Measurements from ENCODE around the gene FKBP4.

Gene FKBP4

GRCh38 chr12:2845280-2845679, 50.5 kb downstream of the FKBP4 start:
- no peaks in the 10 kb centered on the region for H3K36me3 ChIP-seq (ENCODE audit: control insufficient read depth, insufficient read depth, low read length)
- H3K4me1 ChIP-seq (ENCODE audit: control insufficient read depth, insufficient read depth, low read length): no peaks in the 10 kb centered on the region
- no CpG with 5 or more reads among the region's 6 CpGs for WGBS (ENCODE audit: insufficient coverage, insufficient read length)
- no peaks in the 10 kb centered on the region for H3K27me3 ChIP-seq (ENCODE audit: control insufficient read depth, insufficient read depth, low read length)
- no peak overlapping the region for H3K4me3 ChIP-seq (ENCODE audit: low read length)
- DNase-seq (ENCODE audit: low read depth, low spot score): no peak
- no peak overlapping the region for H3K27ac ChIP-seq (ENCODE audit: low read length)
- no peaks in the 10 kb centered on the region for H3K9me3 ChIP-seq (ENCODE audit: control insufficient read depth, insufficient read depth, low read length)

- Histone ChIP-seq H3K27me3 (ENCODE audit: control insufficient read depth, insufficient read depth, low read length) (no peaks in the 10 kb centered on the region), H3K4me1 (ENCODE audit: control insufficient read depth, insufficient read depth, low read length) (no peaks in the 10 kb centered on the region), H3K9me3 (ENCODE audit: control insufficient read depth, insufficient read depth, low read length) (no peaks in the 10 kb centered on the region), H3K27ac (ENCODE audit: low read length) (no peak overlapping the region), H3K4me3 (ENCODE audit: low read length) (no peak overlapping the region), H3K36me3 (ENCODE audit: control insufficient read depth, insufficient read depth, low read length) (no peaks in the 10 kb centered on the region)
- WGBS (ENCODE audit: insufficient coverage, insufficient read length): no CpG with 5 or more reads among the region's 3 CpGs
- DNase-seq (ENCODE audit: low read depth, low spot score): no peak
These were observed 57.2 kb downstream of the FKBP4 start for GRCh38 chr12:2851931-2852330.

- no peaks in the 10 kb centered on the region for H3K9me3 ChIP-seq (ENCODE audit: control insufficient read depth, insufficient read depth, low read length)
- H3K4me3 ChIP-seq (ENCODE audit: low read length): no peak overlapping the region
- DNase-seq (ENCODE audit: low read depth, low spot score): peak; percentile 81
- H3K36me3 ChIP-seq (ENCODE audit: control insufficient read depth, insufficient read depth, low read length): 0 out of 2 replicates have a peak, but pooled peaks cover 2% of the 10 kb centered on the region
- no peaks in the 10 kb centered on the region for H3K4me1 ChIP-seq (ENCODE audit: control insufficient read depth, insufficient read depth, low read length)
- WGBS (ENCODE audit: insufficient coverage, insufficient read length): no CpG with 5 or more reads among the region's 11 CpGs
- H3K27ac ChIP-seq (ENCODE audit: low read length): no peak overlapping the region
- H3K27me3 ChIP-seq (ENCODE audit: control insufficient read depth, insufficient read depth, low read length): no peaks in the 10 kb centered on the region
These were observed 58.9 kb downstream of the FKBP4 start for GRCh38 chr12:2853626-2854025.

Measured in iPS DF 6.9 (cell line).